Tibial artery (tissue), 4 donors: ENCODE results near the gene PRAC1.

Experiments used
- DNase-seq, 2 donors: peaks; one replicate each; pipeline ENCODE4 v3.0.0-alpha.2; 2019
- H3K27ac ChIP-seq, 2 donors: fragments of 200-600 bp; sonication (generic) in 1 of 2; 1 replicate in 1 of 2; 2 replicates in 1 of 2; pipeline ENCODE4 v1.5.1; 2018 to 2019; ENCODE audit warnings: mild to moderate bottlenecking in 1 of 2
- H3K27me3 ChIP-seq, 2 donors: fragments of 200-600 bp; sonication (generic) in 1 of 2; one replicate each; pipeline versions ENCODE4 v1.5.1 to v1.6.0; 2016 to 2019
- H3K36me3 ChIP-seq, 3 donors: fragments of 200-600 bp; sonication (generic) in 2 of 3; one replicate each; pipeline ENCODE4 v1.5.1; 2016 to 2019; ENCODE audit warnings: mild to moderate bottlenecking in 2 of 3
- H3K4me1 ChIP-seq, 4 donors: fragments of 200-600 bp; sonication (generic) in 2 of 4; 1 replicate in 3 of 4; 2 replicates in 1 of 4; pipeline ENCODE4 v1.5.1; 2016 to 2019
- H3K4me3 ChIP-seq, 2 donors: fragments of 200-600 bp; sonication (generic) in 1 of 2; 1 replicate in 1 of 2; 2 replicates in 1 of 2; pipeline ENCODE4 v1.5.1; 2018 to 2019; ENCODE audit warnings: mild to moderate bottlenecking in 2 of 2
- H3K9me3 ChIP-seq, 3 donors: fragments of 200-600 bp; sonication (generic) in 1 of 3; one replicate each; pipeline ENCODE4 v1.5.1; 2016 to 2019
- CTCF ChIP-seq, 2 experiments: fragments of 200-600 bp in 1 of 2; fragments of 450-650 bp in 1 of 2; IDR thresholded peaks; one replicate each; pipeline ENCODE4 v1.5.1; 2017 to 2019; ENCODE audit warnings: antibody characterized with exemption in 2 of 2, mild to moderate bottlenecking in 1 of 2, moderate library complexity in 1 of 2
- intact Hi-C: fragments of 100-400 bp; cut with DNase I; formaldehyde crosslinking; loops from one replicate; pipeline ENCODE4 v1.15.0; 2023; ENCODE audit warnings: low total_unique reads

PRAC1 gene

DNA sequence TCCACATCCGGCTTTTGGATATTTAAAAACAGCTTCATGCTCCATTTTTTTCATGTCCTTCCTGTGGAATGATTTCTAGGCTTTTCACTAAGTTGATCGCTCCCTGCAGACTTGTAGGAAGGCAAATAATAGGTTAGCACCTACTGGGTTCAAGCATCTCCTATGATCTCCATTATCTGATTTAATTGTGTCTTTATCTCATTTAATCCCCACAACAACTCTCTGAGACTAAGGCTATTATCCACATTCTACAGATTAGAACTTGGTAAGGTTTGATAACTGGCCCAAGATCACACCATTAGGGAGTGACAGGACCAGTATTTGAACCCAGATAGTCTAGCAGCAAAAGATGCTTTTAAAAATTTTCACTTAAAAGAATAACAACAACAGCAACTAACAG, 50.0 kb downstream of the PRAC1 start:
- H3K4me3 ChIP-seq = peak overlapping the region in 1 of 2 donors; percentile 23
- TF ChIP-seq CTCF (IDR thresholded peaks at IDR 0.05) = no peak
- H3K4me1 ChIP-seq = peaks cover 0 to 7% (median 0%) of the 10 kb centered on the region in 4 donors
- no peak for DNase-seq
- peaks cover 0 to 70% of the 10 kb centered on the region in 2 donors for H3K27me3 ChIP-seq
- no peaks in the 10 kb centered on the region for H3K36me3 ChIP-seq
- no peaks in the 10 kb centered on the region for H3K9me3 ChIP-seq
- intact Hi-C loops = no loop called here
- no peak overlapping the region for H3K27ac ChIP-seq
